HEK293 (cell line): ENCODE data around the gene FLT3LG.

Source experiments
- CTCF ChIA-PET: fragments of 350-600 bp; formaldehyde crosslinking; extraction: SDS; loops from one replicate; lab custom pipeline; 2021; ENCODE audit warnings: antibody characterized with exemption; lab: Yijun Ruan, JAX
- POLR2A ChIA-PET: fragments of 300-600 bp; formaldehyde crosslinking; extraction: SDS; loops from one replicate; lab custom pipeline; 2020; ENCODE audit warnings: antibody characterized with exemption, inconsistent platforms; lab: Yijun Ruan, JAX
- H3K27ac ChIP-seq: fragments of 200-500 bp; sonication (Bioruptor generic); 2 replicates; pipeline ENCODE4 v1.5.1; 2014; ENCODE audit warnings: low read depth, low read length, control low read depth, inconsistent platforms; ENCODE audit errors: extremely low read depth
- H3K36me3 ChIP-seq, 2 experiments: fragments of 200-500 bp in 1 of 2; sonication (Bioruptor generic) in 1 of 2; 1 replicate in 1 of 2; 2 replicates in 1 of 2; pipeline ENCODE4 v1.5.1; 2014 to 2017; ENCODE audit warnings: inconsistent platforms in 2 of 2, low read length in 2 of 2; ENCODE audit not compliant: control insufficient read depth in 2 of 2, insufficient read depth in 1 of 2
- H3K4me1 ChIP-seq: fragments of 200-500 bp; sonication (Bioruptor generic); 2 replicates; pipeline ENCODE4 v1.5.1; 2014; ENCODE audit warnings: mild to moderate bottlenecking, low read length, inconsistent platforms; ENCODE audit not compliant: control insufficient read depth, insufficient read depth
- H3K4me3 ChIP-seq: 2 replicates; pipeline ENCODE4 v1.5.1; 2011; ENCODE audit warnings: low read depth, mild to moderate bottlenecking, control low read depth, low read length, moderate library complexity
- H3K9me3 ChIP-seq: fragments of 200-500 bp; sonication (Bioruptor generic); 2 replicates; pipeline ENCODE4 v1.5.1; 2014; ENCODE audit warnings: low read depth, low read length, inconsistent platforms; ENCODE audit not compliant: control insufficient read depth, insufficient read depth
- GLIS2 ChIP-seq: fragments of 450-650 bp; formaldehyde crosslinking; IDR thresholded peaks from 2 replicates; pipeline ENCODE4 v1.5.1; 2016; ENCODE audit warnings: missing biosample characterization, missing genetic modification characterization
- KLF16 ChIP-seq: fragments of 450-650 bp; formaldehyde crosslinking; IDR thresholded peaks from 2 replicates; pipeline ENCODE4 v1.5.1; 2017; ENCODE audit warnings: missing biosample characterization, missing genetic modification characterization
- PRDM1 ChIP-seq: fragments of 450-650 bp; formaldehyde crosslinking; IDR thresholded peaks from 2 replicates; pipeline ENCODE4; 2016; ENCODE audit warnings: missing biosample characterization, missing genetic modification characterization
- RBAK ChIP-seq: fragments of 450-650 bp; formaldehyde crosslinking; IDR thresholded peaks from 2 replicates; pipeline ENCODE4 v1.5.1; 2016; ENCODE audit warnings: missing biosample characterization, missing genetic modification characterization
- SP3 ChIP-seq: fragments of 450-650 bp; formaldehyde crosslinking; IDR thresholded peaks from 2 replicates; pipeline ENCODE4 v1.5.1; 2016; ENCODE audit warnings: missing biosample characterization, missing genetic modification characterization
- ZBTB7A ChIP-seq: fragments of 450-650 bp; formaldehyde crosslinking; IDR thresholded peaks from 2 replicates; pipeline ENCODE4 v1.5.1; 2016; ENCODE audit warnings: low read depth, missing biosample characterization, missing genetic modification characterization
- ZFHX2 ChIP-seq: fragments of 450-650 bp; formaldehyde crosslinking; conservative IDR thresholded peaks from 2 replicates; pipeline ENCODE4 v1.5.1; 2016; ENCODE audit warnings: missing biosample characterization, missing genetic modification characterization
- ZNF169 ChIP-seq: fragments of 450-650 bp; formaldehyde crosslinking; IDR thresholded peaks from 2 replicates; pipeline ENCODE4 v1.5.1; 2016; ENCODE audit warnings: missing biosample characterization, missing genetic modification characterization
- ZNF324 ChIP-seq: fragments of 450-650 bp; formaldehyde crosslinking; IDR thresholded peaks from 2 replicates; pipeline ENCODE4 v1.5.1; 2016; ENCODE audit warnings: missing biosample characterization, missing genetic modification characterization
- ZNF341 ChIP-seq: fragments of 450-650 bp; formaldehyde crosslinking; IDR thresholded peaks from 2 replicates; pipeline ENCODE4; 2016; ENCODE audit warnings: low read depth, missing biosample characterization, missing genetic modification characterization
- ZNF558 ChIP-seq: fragments of 450-650 bp; formaldehyde crosslinking; IDR thresholded peaks from 2 replicates; pipeline ENCODE4 v1.5.1; 2016; ENCODE audit warnings: missing biosample characterization, missing genetic modification characterization
- ZNF629 ChIP-seq: fragments of 450-650 bp; formaldehyde crosslinking; IDR thresholded peaks from 2 replicates; pipeline ENCODE4 v1.5.1; 2017; ENCODE audit warnings: missing biosample characterization, missing genetic modification characterization
- ZNF747 ChIP-seq: fragments of 450-650 bp; formaldehyde crosslinking; IDR thresholded peaks from 2 replicates; pipeline ENCODE4 v1.5.1; 2016; ENCODE audit warnings: missing biosample characterization, missing genetic modification characterization
- ZNF76 ChIP-seq: fragments of 450-650 bp; formaldehyde crosslinking; IDR thresholded peaks from 2 replicates; pipeline ENCODE4; 2016; ENCODE audit warnings: low read depth, missing biosample characterization, missing genetic modification characterization, borderline replicate concordance
- ZNF768 ChIP-seq: fragments of 450-650 bp; formaldehyde crosslinking; IDR thresholded peaks from 2 replicates; pipeline ENCODE4 v1.5.1; 2018; ENCODE audit warnings: missing biosample characterization, mild to moderate bottlenecking, missing genetic modification characterization
- ZXDB ChIP-seq: fragments of 450-650 bp; formaldehyde crosslinking; IDR thresholded peaks from 2 replicates; pipeline ENCODE4 v1.5.1; 2016; ENCODE audit warnings: missing biosample characterization, missing genetic modification characterization
- TF ChIP-seq, protein P1 (sequence below): fragments of 450-650 bp; formaldehyde crosslinking; IDR thresholded peaks from 2 replicates; pipeline ENCODE4 v1.5.1; 2016; ENCODE audit warnings: missing biosample characterization, missing genetic modification characterization, borderline replicate concordance
- TF ChIP-seq, protein P2 (sequence below): fragments of 450-650 bp; formaldehyde crosslinking; IDR thresholded peaks from 2 replicates; pipeline ENCODE4 v1.5.1; 2016; ENCODE audit warnings: missing biosample characterization, missing genetic modification characterization
- TF ChIP-seq, protein P3 (sequence below): IDR thresholded peaks from 2 replicates; pipeline ENCODE4 v1.6.1; 2011; ENCODE audit warnings: mild to moderate bottlenecking, low read depth, low read length, borderline replicate concordance
- TF ChIP-seq, protein P4 (sequence below): fragments of 450-650 bp; formaldehyde crosslinking; IDR thresholded peaks from 2 replicates; pipeline ENCODE4 v1.5.1; 2016; ENCODE audit warnings: missing biosample characterization, missing genetic modification characterization
- TF ChIP-seq, protein P5 (sequence below): fragments of 450-650 bp; formaldehyde crosslinking; IDR thresholded peaks from 2 replicates; pipeline ENCODE4 v1.5.1; 2016; ENCODE audit warnings: missing biosample characterization, missing genetic modification characterization

The FLT3LG gene

DNA sequence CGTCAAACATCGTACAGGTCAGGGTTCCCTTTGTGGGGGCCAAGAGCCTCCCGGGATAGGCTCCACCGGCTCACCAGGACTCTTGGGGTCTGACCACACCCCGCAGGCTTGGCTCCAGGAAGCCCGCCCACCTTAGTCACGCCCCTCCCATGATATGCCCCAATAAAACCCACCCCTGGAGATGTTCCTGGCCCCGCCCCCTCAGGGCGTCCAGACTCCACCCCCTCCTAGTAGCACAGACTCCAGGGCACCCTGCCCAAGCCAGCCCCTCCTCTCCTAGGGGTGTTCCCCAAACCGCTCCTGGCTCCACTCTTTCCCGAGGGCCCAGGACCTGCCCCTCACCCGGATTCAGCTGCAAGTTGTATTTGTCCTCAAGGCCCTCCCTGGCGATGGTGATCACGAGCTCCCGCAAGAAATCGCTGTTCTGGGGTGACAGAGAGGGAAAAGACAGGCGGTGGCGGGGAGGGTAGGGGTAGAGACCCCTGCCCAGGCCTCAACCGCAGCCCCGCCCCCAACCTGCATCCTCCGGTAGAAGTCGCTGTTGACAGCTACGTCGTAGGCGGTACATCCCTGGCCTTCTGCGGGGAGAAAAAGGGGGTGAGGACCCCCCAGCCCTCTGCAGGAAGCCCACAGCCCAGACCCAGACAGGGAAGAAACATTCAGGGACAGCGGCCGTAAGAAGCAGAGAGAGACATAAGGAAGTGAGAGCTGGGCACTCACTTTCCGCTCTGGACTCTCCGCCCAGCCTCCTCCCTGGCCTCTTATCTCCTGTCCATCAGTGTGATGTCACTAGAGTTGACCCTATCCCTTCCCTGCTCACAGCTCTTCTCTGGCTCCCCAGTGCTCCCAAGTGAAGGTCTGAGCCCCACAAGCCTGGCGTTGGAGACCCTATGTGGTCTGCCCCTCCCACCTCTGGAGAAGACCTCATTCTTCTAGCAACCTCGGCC lies 26.3 kb upstream of the FLT3LG start (continued):
- TF ChIP-seq, protein P1, sequence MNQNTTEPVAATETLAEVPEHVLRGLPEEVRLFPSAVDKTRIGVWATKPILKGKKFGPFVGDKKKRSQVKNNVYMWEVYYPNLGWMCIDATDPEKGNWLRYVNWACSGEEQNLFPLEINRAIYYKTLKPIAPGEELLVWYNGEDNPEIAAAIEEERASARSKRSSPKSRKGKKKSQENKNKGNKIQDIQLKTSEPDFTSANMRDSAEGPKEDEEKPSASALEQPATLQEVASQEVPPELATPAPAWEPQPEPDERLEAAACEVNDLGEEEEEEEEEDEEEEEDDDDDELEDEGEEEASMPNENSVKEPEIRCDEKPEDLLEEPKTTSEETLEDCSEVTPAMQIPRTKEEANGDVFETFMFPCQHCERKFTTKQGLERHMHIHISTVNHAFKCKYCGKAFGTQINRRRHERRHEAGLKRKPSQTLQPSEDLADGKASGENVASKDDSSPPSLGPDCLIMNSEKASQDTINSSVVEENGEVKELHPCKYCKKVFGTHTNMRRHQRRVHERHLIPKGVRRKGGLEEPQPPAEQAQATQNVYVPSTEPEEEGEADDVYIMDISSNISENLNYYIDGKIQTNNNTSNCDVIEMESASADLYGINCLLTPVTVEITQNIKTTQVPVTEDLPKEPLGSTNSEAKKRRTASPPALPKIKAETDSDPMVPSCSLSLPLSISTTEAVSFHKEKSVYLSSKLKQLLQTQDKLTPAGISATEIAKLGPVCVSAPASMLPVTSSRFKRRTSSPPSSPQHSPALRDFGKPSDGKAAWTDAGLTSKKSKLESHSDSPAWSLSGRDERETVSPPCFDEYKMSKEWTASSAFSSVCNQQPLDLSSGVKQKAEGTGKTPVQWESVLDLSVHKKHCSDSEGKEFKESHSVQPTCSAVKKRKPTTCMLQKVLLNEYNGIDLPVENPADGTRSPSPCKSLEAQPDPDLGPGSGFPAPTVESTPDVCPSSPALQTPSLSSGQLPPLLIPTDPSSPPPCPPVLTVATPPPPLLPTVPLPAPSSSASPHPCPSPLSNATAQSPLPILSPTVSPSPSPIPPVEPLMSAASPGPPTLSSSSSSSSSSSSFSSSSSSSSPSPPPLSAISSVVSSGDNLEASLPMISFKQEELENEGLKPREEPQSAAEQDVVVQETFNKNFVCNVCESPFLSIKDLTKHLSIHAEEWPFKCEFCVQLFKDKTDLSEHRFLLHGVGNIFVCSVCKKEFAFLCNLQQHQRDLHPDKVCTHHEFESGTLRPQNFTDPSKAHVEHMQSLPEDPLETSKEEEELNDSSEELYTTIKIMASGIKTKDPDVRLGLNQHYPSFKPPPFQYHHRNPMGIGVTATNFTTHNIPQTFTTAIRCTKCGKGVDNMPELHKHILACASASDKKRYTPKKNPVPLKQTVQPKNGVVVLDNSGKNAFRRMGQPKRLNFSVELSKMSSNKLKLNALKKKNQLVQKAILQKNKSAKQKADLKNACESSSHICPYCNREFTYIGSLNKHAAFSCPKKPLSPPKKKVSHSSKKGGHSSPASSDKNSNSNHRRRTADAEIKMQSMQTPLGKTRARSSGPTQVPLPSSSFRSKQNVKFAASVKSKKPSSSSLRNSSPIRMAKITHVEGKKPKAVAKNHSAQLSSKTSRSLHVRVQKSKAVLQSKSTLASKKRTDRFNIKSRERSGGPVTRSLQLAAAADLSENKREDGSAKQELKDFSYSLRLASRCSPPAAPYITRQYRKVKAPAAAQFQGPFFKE (tag by site-specific recombination) = no peak
- TF ChIP-seq ZNF324 (tag by site-specific recombination) (no peak), ZFHX2 (tag by site-specific recombination) (0 out of 2 replicates have a peak, but pooled peaks have one; percentile 20), SP3 (tag by site-specific recombination) (peak; percentile 68), GLIS2 (0 out of 2 replicates have a peak, but pooled peaks have one; percentile 23), PRDM1 (peak; percentile 60; the same call in 1 of the 2 replicates), ZXDB (tag by site-specific recombination) (peak; percentile 43; the same call in 1 of the 2 replicates), KLF16 (tag by site-specific recombination) (peak; percentile 27; the same call in 1 of the 2 replicates)
- TF ChIP-seq, protein P2, sequence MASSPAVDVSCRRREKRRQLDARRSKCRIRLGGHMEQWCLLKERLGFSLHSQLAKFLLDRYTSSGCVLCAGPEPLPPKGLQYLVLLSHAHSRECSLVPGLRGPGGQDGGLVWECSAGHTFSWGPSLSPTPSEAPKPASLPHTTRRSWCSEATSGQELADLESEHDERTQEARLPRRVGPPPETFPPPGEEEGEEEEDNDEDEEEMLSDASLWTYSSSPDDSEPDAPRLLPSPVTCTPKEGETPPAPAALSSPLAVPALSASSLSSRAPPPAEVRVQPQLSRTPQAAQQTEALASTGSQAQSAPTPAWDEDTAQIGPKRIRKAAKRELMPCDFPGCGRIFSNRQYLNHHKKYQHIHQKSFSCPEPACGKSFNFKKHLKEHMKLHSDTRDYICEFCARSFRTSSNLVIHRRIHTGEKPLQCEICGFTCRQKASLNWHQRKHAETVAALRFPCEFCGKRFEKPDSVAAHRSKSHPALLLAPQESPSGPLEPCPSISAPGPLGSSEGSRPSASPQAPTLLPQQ (tag by site-specific recombination) = no peak
- TF ChIP-seq, protein P3, sequence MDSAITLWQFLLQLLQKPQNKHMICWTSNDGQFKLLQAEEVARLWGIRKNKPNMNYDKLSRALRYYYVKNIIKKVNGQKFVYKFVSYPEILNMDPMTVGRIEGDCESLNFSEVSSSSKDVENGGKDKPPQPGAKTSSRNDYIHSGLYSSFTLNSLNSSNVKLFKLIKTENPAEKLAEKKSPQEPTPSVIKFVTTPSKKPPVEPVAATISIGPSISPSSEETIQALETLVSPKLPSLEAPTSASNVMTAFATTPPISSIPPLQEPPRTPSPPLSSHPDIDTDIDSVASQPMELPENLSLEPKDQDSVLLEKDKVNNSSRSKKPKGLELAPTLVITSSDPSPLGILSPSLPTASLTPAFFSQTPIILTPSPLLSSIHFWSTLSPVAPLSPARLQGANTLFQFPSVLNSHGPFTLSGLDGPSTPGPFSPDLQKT = no peak

DNA sequence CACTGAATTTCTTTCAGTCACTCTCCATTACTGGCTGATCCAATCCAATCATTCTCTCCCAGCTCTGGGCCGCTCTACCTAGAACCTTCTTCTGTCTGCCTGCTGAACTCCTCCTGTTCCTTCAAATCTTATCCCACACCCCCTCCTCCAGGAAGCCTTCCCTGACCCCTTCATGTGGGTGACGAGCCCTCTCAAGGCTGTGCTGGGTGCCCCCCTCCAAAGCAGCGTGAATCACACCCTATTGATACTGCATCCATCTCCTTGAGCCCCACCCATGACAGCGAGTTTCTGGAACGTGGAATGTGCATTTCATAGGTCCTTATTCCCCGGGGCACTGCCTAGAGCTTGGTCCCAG lies 25.6 kb upstream of the FLT3LG start:
- H3K36me3 ChIP-seq = peaks cover 17 to 45% of the 10 kb centered on the region in 2 experiments
- ChIA-PET CTCF (interaction anchor here (0.6 to 1.3 kb wide), 7 partner anchors 25 to 223 kb away, joined by 3 to 6 read pairs (median 4); no protein-coding TSS in a partner anchor), POLR2A (interaction anchor here (1.0 kb wide), 1 partner anchor 45 kb away, joined by 3 read pairs; no protein-coding TSS in a partner anchor)
- TF ChIP-seq ZNF629 (no peak), ZNF341 (peak; percentile 54)
- no peaks in the 10 kb centered on the region for H3K9me3 ChIP-seq
- H3K4me1 ChIP-seq = no peaks in the 10 kb centered on the region
- H3K27ac ChIP-seq = no peak overlapping the region; the same call in 1 of the 2 replicates
- no peak overlapping the region for H3K4me3 ChIP-seq

DNA sequence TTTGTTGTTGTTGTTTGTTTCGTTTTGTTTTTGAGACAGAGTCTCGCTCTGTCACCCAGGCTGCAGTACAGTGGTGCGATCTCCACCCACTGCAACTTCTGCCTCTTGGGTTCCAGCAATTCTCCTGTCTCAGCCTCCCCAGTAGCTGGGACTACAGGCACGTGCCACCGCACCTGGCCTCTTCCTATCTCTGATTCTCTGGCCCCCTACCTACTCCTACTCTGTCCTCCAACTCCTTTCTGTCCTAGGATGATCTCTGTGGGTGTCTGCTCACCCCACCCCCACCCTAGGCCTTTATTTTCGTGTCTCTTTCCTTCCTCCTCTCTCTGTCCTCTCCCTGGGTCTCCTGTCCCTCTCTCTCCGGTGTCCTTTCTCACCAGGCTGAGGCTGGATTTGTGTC lies 23.6 kb upstream of the FLT3LG start:
- POLR2A ChIA-PET = interaction anchor here (1.6 kb wide), 1 partner anchor 42 kb away, joined by 4 read pairs; no protein-coding TSS in a partner anchor
- no peaks in the 10 kb centered on the region for H3K9me3 ChIP-seq
- peaks cover 17 to 45% of the 10 kb centered on the region in 2 experiments for H3K36me3 ChIP-seq
- H3K4me3 ChIP-seq = peak overlapping the region; percentile 69
- CTCF ChIA-PET = interaction anchor here (0.9 to 2.5 kb wide), 2 partner anchors 58 to 282 kb away, joined by 3 to 16 read pairs; no protein-coding TSS in a partner anchor
- 0 out of 2 replicates have a peak, but pooled peaks cover 6% of the 10 kb centered on the region for H3K4me1 ChIP-seq
- H3K27ac ChIP-seq = peak overlapping the region; percentile 53
- TF ChIP-seq ZNF169 (tag by site-specific recombination) = no peak
- TF ChIP-seq, protein P4, sequence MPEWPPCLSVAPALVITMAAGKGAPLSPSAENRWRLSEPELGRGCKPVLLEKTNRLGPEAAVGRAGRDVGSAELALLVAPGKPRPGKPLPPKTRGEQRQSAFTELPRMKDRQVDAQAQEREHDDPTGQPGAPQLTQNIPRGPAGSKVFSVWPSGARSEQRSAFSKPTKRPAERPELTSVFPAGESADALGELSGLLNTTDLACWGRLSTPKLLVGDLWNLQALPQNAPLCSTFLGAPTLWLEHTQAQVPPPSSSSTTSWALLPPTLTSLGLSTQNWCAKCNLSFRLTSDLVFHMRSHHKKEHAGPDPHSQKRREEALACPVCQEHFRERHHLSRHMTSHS (tag by site-specific recombination) = no peak
- no peak for TF ChIP-seq ZNF768 (tag by site-specific recombination)
- no peak for TF ChIP-seq RBAK (tag by site-specific recombination)
- no peak for TF ChIP-seq ZNF558 (tag by site-specific recombination)
- no peak for TF ChIP-seq ZBTB7A (tag by site-specific recombination)
- TF ChIP-seq ZNF76 = no peak
- TF ChIP-seq, protein P5, sequence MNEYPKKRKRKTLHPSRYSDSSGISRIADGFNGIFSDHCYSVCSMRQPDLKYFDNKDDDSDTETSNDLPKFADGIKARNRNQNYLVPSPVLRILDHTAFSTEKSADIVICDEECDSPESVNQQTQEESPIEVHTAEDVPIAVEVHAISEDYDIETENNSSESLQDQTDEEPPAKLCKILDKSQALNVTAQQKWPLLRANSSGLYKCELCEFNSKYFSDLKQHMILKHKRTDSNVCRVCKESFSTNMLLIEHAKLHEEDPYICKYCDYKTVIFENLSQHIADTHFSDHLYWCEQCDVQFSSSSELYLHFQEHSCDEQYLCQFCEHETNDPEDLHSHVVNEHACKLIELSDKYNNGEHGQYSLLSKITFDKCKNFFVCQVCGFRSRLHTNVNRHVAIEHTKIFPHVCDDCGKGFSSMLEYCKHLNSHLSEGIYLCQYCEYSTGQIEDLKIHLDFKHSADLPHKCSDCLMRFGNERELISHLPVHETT (tag by site-specific recombination) = no peak
- no peak for TF ChIP-seq ZNF747 (tag by site-specific recombination)
